Fibroblast of upper back skin (primary cell): ENCODE measurements around the gene CPXM2.

Experiments
- DNase-seq: peaks from one replicate; pipeline ENCODE4 v3.0.0-alpha.2; 2013

CPXM2 gene

GRCh38 chr10:123891144-123892071, at the start of gene CPXM2:
TSS of gene CPXM2 (minus strand) at chr10:123891807. CDS start at chr10:123891659, 148 bp downstream.
- peak; percentile 22 for DNase-seq

- no peak for DNase-seq
Measured at GRCh38 chr10:123939591-123939990, 48.0 kb upstream of the CPXM2 start.

GRCh38 chr10:123938890-123939289, 47.3 kb upstream of the CPXM2 start:
- DNase-seq, result no peak

- peak; percentile 34 for DNase-seq
Measured at GRCh38 chr10:123936426-123936825, 44.8 kb upstream of the CPXM2 start.

GRCh38 chr10:123935680-123936079, 44.1 kb upstream of the CPXM2 start:
- no peak for DNase-seq

GRCh38 chr10:123934846-123935245, 43.2 kb upstream of the CPXM2 start:
- DNase-seq, result no peak

GRCh38 chr10:123930340-123931001, 38.9 kb upstream of the CPXM2 start:
- DNase-seq, result peak; percentile 92

- DNase-seq, result no peak
Measured at GRCh38 chr10:123929791-123930190, 38.2 kb upstream of the CPXM2 start.

- no peak for DNase-seq
Measured at GRCh38 chr10:123928427-123928826, 36.8 kb upstream of the CPXM2 start.

- peak; percentile 59 for DNase-seq
Measured at GRCh38 chr10:123926401-123927264, 35.0 kb upstream of the CPXM2 start.

GRCh38 chr10:123922126-123922525, 30.5 kb upstream of the CPXM2 start:
- DNase-seq, result no peak

- no peak for DNase-seq
Measured at GRCh38 chr10:123916775-123917174, 25.2 kb upstream of the CPXM2 start.

- peak; percentile 18 for DNase-seq
Measured at GRCh38 chr10:123913688-123914268, 22.2 kb upstream of the CPXM2 start.

GRCh38 chr10:123912871-123913270, 21.3 kb upstream of the CPXM2 start:
- DNase-seq, result no peak

- DNase-seq, result no peak
Measured at GRCh38 chr10:123912466-123912865, 20.9 kb upstream of the CPXM2 start.

GRCh38 chr10:123911866-123912265, 20.3 kb upstream of the CPXM2 start:
- DNase-seq, result no peak

- DNase-seq, result no peak
Measured at GRCh38 chr10:123909866-123910265, 18.3 kb upstream of the CPXM2 start.

GRCh38 chr10:123909426-123909825, 17.8 kb upstream of the CPXM2 start:
- no peak for DNase-seq

GRCh38 chr10:123908379-123908778, 16.8 kb upstream of the CPXM2 start:
- DNase-seq, result no peak

- no peak for DNase-seq
Measured at GRCh38 chr10:123906884-123907652, 15.5 kb upstream of the CPXM2 start.

- peak; percentile 34 for DNase-seq
Measured at GRCh38 chr10:123906296-123906695, 14.7 kb upstream of the CPXM2 start.
